ENCODE results near the gene TAOK3. TPM values are rescaled to one million over a fixed set of nuclear protein-coding genes. Genes with fewer than 3 reads are reported as not detected.

Gene TAOK3
- total and polyA plus RNA-seq, 2 of the 4 experiments (the other 2 are of a cell fraction), result 26.3 to 54.5 TPM

DNA sequence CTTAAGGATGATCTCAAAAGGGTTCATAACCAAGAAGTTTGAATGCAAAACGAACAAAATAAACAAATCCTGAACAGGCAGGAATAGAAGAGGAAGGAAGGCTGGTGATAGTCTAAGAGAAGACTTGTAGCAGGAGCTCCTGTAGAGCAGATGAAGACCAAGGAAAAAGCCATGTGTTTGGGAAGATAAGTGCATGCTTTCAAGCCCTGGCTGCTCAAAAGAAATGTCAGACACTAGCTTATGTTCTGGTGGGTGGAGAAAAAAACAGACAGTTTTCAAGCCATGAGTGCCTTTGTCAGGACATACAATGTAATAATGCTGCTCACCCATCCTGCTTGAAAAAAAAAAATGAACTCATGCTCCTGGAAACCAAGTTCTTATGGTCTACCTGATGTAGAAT lies 27.4 kb downstream of the TAOK3 start:
- no TSS peak for BruUV-seq (replicated peaks)
- Histone ChIP-seq H3K4ac (ENCODE audit: low read depth, low read length) (no peak overlapping the region), H3K79me1 (ENCODE audit: low read depth in 1 of 2, low read length in 2 of 2) (peaks cover 24 to 50% of the 10 kb centered on the region in 2 experiments), H3K14ac (replicated peaks; ENCODE audit: low read depth, low read length) (no peak overlapping the region), H3K9me3 (ENCODE audit: control insufficient read depth, insufficient read depth, low read length) (no peaks in the 10 kb centered on the region), H4K91ac (ENCODE audit: insufficient read depth, low read depth, low read length) (no peak overlapping the region), H3K9ac (ENCODE audit: low read depth, low read length) (no peak overlapping the region), H3K9me1 (ENCODE audit: insufficient read depth, low read length) (no peaks in the 10 kb centered on the region; the same call in 1 of the 2 replicates), H2BK5ac (ENCODE audit: low read depth, low read length, poor library complexity, severe bottlenecking) (no peak overlapping the region), H2AK5ac (ENCODE audit: low read depth, low read length) (no peak overlapping the region), H3K27me3 (ENCODE audit: control insufficient read depth, insufficient read depth, low read length) (no peaks in the 10 kb centered on the region), H4K5ac (ENCODE audit: low read depth, low read length) (peak overlapping the region; percentile 53; the same call in 1 of the 2 replicates), H3K56ac (ENCODE audit: extremely low read depth, insufficient read depth, low read length) (no peak overlapping the region), H3K36me3 (ENCODE audit: control insufficient read depth, insufficient read depth, low read length) (no peaks in the 10 kb centered on the region), H2AK9ac (replicated peaks; ENCODE audit: low read depth, low read length, poor library complexity) (no peak overlapping the region), H4K20me1 (ENCODE audit: insufficient read depth, low read length) (no peaks in the 10 kb centered on the region), H3K4me3 (ENCODE audit: insufficient read depth, low read depth, low read length) (no peak overlapping the region), H3K23ac (ENCODE audit: low read depth, low read length) (no peak overlapping the region), H3K27ac (ENCODE audit: insufficient read depth, low read length) (no peak overlapping the region), H3K4me2 (ENCODE audit: low read depth, low read length) (no peak overlapping the region), H2AFZ (replicated peaks; ENCODE audit: low read length, poor library complexity) (no peak overlapping the region), H2BK15ac (ENCODE audit: low read depth, low read length) (no peak overlapping the region), H2BK120ac (ENCODE audit: low read depth, low read length) (no peak overlapping the region), H3K18ac (ENCODE audit: low read depth, low read length) (no peak overlapping the region), H2BK20ac (ENCODE audit: low read depth, low read length) (no peak overlapping the region), H3K4me1 (ENCODE audit: control insufficient read depth, insufficient read depth, low read length) (peaks cover 4% of the 10 kb centered on the region; the same call in 1 of the 2 replicates), H4K8ac (ENCODE audit: low read depth in 2 of 2, low read length in 2 of 2) (no peak overlapping the region)
- DNase-seq (no peak), ATAC-seq (ENCODE audit: low read depth) (no peak)
- dilution Hi-C loops (cut with HindIII; ENCODE audit: low sequenced_read_pairs, unreplicated experiment) (no loop called here), in situ Hi-C loops (cut with MboI; ENCODE audit: low sequenced_read_pairs) (no loop called here), intact Hi-C loops (cut with micrococcal nuclease) (no loop called here)
- TF ChIP-seq, protein P1, sequence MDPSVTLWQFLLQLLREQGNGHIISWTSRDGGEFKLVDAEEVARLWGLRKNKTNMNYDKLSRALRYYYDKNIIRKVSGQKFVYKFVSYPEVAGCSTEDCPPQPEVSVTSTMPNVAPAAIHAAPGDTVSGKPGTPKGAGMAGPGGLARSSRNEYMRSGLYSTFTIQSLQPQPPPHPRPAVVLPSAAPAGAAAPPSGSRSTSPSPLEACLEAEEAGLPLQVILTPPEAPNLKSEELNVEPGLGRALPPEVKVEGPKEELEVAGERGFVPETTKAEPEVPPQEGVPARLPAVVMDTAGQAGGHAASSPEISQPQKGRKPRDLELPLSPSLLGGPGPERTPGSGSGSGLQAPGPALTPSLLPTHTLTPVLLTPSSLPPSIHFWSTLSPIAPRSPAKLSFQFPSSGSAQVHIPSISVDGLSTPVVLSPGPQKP (IDR thresholded peaks at IDR 0.05; ENCODE audit: borderline replicate concordance, low read depth, low read length), result no peak
- no peak for TF ChIP-seq MAZ (IDR thresholded peaks at IDR 0.05; ENCODE audit: borderline replicate concordance, low read depth, low read length)
- TF ChIP-seq RCOR1 (IDR thresholded peaks at IDR 0.05; ENCODE audit: insufficient replicate concordance, low read length), result no peak
- TF ChIP-seq MXI1 (IDR thresholded peaks at IDR 0.05; ENCODE audit: borderline replicate concordance, low read depth, low read length), result no peak
- no peak for TF ChIP-seq MAFK (IDR thresholded peaks at IDR 0.05; ENCODE audit: low read depth, low read length)
- TF ChIP-seq CHD1 (IDR thresholded peaks at IDR 0.05; ENCODE audit: low read depth, low read length), result no peak
- TF ChIP-seq SMC3 (IDR thresholded peaks at IDR 0.05; ENCODE audit: low read depth, low read length), result no peak
- TF ChIP-seq BHLHE40 (IDR thresholded peaks at IDR 0.05; ENCODE audit: low read depth, low read length), result no peak
- TF ChIP-seq, protein P2, sequence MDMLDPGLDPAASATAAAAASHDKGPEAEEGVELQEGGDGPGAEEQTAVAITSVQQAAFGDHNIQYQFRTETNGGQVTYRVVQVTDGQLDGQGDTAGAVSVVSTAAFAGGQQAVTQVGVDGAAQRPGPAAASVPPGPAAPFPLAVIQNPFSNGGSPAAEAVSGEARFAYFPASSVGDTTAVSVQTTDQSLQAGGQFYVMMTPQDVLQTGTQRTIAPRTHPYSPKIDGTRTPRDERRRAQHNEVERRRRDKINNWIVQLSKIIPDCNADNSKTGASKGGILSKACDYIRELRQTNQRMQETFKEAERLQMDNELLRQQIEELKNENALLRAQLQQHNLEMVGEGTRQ (IDR thresholded peaks at IDR 0.05; ENCODE audit: low read depth, low read length), result no peak
- ChIA-PET POLR2A (ENCODE audit: unreplicated experiment) (no interaction called here), CTCF (interaction anchor here (0.7 kb wide), 1 partner anchor 9 kb away, joined by 3 read pairs; no protein-coding TSS in a partner anchor)
- no CpG with 5 or more reads among the region's 1 CpG for WGBS, 2 experiments (ENCODE audit: extremely low coverage in 2 of 2, insufficient read length in 1 of 2)
